CD1c-positive myeloid dendritic cell (primary cell): Measurements from ENCODE around the gene SNU13.
"Not testable (repeated sequence)": the region's sequence is repeated elsewhere in the genome, so short reads cannot be mapped to it uniquely, and the experiment has no call there.

ENCODE experiments used
- DNase-seq: peaks from one replicate; pipeline ENCODE4 v3.0.0-alpha.2; 2016; ENCODE audit errors: extremely low spot score

The SNU13 gene

GRCh38 chr22:41642331-41643110 is 46.1 kb downstream of the SNU13 start:
- DNase-seq, result no peak

DNA sequence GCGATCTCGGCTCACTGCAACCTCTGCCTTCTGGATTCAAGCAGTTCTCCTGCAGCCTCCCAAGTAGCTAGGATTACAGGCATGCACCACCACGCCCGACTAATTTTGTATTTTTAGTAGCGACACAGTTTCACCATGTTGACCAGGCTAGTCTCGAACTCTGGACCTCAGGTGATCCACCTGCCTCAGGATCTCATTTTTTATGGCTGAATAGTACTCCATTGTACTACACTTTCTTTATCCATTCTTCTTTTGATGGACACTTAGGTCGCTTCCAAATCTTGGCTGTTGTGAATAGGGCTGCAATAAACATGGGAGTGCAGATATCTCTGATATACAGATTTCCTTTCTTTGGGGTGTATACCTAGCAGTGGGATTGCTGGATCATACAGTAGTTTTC is 46.8 kb downstream of the SNU13 start:
- DNase-seq, result no peak

DNA sequence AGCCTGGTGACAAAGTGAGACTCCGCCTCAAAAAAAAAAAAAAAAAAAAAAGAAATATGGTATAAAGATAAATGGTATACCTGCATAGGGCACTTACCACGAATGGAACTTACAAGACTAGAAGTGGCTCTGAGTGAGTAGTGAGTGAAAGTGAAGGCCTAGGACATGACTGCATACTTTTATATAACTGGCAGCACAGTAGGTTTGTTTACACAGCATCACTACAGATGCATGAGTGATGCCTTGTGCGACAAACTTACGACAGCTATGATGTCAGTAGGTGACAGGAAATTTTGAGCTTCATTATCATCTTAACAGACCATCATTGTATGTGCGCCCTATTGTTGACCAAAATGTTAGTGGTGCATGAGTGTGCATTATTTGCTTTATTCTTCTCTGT is 49.9 kb downstream of the SNU13 start:
- DNase-seq, result no peak

DNA sequence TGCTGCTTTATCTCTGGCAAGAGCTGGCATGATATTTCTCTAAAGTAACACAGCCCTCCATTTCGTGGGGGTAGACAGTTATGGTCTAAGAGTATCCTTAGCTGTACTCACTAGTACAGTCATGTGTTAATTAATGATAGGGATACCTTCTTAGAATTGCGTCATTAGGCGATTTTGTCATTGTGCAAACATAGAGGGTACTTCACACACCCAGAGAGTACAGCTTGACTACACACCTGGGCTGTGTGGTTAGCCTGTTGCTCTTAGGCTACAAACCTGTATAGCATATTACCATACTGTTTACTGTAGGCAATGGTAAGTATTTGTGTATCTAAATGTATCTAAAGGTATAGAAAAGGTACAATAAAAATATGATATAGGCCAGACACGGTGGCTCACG is 50.5 kb downstream of the SNU13 start:
- no peak for DNase-seq

- not testable (repeated sequence) for DNase-seq
These were observed 51.0 kb downstream of the SNU13 start for GRCh38 chr22:41637623-41638022.

DNA sequence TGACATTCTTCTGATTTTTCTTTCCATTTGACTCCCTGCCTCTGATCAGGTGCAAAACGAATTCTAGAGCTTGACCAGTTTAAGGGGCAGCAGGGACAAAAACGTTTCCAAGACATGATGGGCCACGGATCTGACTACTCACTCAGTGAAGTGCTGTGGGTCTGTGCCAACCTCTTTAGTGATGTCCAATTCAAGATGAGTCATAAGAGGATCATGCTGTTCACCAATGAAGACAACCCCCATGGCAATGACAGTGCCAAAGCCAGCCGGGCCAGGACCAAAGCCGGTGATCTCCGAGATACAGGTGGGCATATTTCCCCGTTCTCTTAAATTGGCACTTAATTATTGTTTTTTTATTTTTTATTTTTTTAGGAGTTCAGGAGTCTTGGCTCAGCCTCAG is 52.2 kb downstream of the SNU13 start:
- DNase-seq, result no peak

- DNase-seq, result not testable (repeated sequence)
These were observed 54.1 kb downstream of the SNU13 start for GRCh38 chr22:41634610-41635009.

DNA sequence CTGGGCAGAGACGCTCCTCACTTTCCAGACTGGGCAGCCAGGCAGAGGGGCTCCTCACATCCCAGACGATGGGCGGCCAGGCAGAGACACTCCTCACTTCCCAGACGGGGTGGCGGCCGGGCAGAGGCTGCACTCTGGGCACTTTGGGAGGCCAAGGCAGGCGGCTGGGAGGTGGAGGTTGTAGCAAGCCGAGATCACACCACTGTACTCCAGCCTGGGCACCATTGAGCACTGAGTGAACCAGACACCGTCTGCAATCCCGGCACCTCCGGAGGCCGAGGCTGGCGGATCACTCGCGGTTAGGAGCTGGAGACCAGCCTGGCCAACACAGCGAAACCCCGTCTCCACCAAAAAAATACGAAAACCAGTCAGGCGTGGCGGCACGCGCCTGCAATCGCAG is 57.1 kb downstream of the SNU13 start:
- DNase-seq, result not testable (repeated sequence)

DNA sequence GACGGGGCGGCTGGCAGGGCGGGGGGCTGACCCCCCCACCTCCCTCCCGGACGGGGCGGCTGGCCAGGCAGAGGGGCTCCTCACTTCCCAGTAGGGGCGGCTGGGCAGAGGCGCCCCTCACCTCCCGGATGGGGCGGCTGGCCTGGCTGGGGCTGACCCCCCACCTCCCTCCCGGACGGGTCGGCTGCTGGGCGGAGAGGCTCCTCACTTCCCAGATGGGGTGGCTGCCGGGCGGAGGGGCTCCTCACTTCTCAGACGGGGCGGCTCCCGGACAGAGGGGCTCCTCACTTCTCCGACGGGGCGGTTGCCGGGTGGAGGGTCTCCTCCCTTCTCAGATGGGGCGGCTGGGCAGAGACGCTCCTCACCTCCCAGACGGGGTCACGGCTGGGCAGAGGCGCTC is 57.6 kb downstream of the SNU13 start:
- DNase-seq, result not testable (repeated sequence)

GRCh38 chr22:41625577-41625976 is 63.1 kb downstream of the SNU13 start:
- DNase-seq, result no peak
